Neural cell (in vitro differentiated cells): ENCODE measurements around the gene C14orf39. TPM values are rescaled to one million over a fixed set of nuclear protein-coding genes. Genes with fewer than 3 reads are reported as not detected.
A peak's percentile ranks its signal among the peaks of the same experiment; 100 is the strongest.

ENCODE experiments used
- H2AFZ ChIP-seq: fragments of 200-600, 300-800 bp; sonication (generic), shearing (Covaris generic); 2 replicates; pipeline ENCODE4 v1.6.0; 2014; ENCODE audit warnings: low read depth, mild to moderate bottlenecking, antibody characterized with exemption, low read length, moderate library complexity
- H3F3A ChIP-seq: fragments of 200-600 bp; shearing (Covaris generic); 2 replicates; pipeline ENCODE4 v1.6.1; 2016; ENCODE audit warnings: mild to moderate bottlenecking, moderate library complexity, mixed read lengths, antibody characterized with exemption, low read length; ENCODE audit not compliant: insufficient read depth, poor library complexity, severe bottlenecking
- H3K27ac ChIP-seq: fragments of 200-600, 300-800 bp; sonication (generic), shearing (Covaris generic); 2 replicates; pipeline ENCODE4 v1.5.1; 2014; ENCODE audit warnings: mild to moderate bottlenecking, low read length, moderate library complexity
- H3K27me3 ChIP-seq: fragments of 300-800, 200-600 bp; sonication (generic), shearing (Covaris generic); 2 replicates; pipeline ENCODE4 v1.6.0; 2014; ENCODE audit warnings: mild to moderate bottlenecking, low read depth, low read length, moderate library complexity; ENCODE audit not compliant: insufficient read depth
- H3K36me3 ChIP-seq: fragments of 300-800, 200-600 bp; sonication (generic), shearing (Covaris generic); 2 replicates; pipeline ENCODE4 v1.5.1; 2014; ENCODE audit warnings: mild to moderate bottlenecking, antibody characterized with exemption, low read length, moderate library complexity; ENCODE audit not compliant: insufficient read depth
- H3K4me2 ChIP-seq: fragments of 300-800, 200-600 bp; sonication (generic), shearing (Covaris generic); 2 replicates; pipeline ENCODE4 v1.6.0; 2014; ENCODE audit warnings: mild to moderate bottlenecking, low read length
- H3K4me3 ChIP-seq: fragments of 300-800, 200-600 bp; sonication (generic), shearing (Covaris generic); 2 replicates; pipeline ENCODE4 v1.5.1; 2014; ENCODE audit warnings: mild to moderate bottlenecking, low read length, moderate library complexity
- H3K79me2 ChIP-seq: fragments of 200-600 bp; shearing (Covaris generic); replicated peaks from 2 replicates; pipeline ENCODE4 v1.6.0; 2014; ENCODE audit warnings: mild to moderate bottlenecking, low read length, moderate library complexity; ENCODE audit not compliant: insufficient read depth
- H3K9ac ChIP-seq: fragments of 300-800, 200-600 bp; sonication (generic), shearing (Covaris generic); 2 replicates; pipeline ENCODE4 v1.6.1; 2016; ENCODE audit warnings: mild to moderate bottlenecking, low read length, mixed read lengths
- H3K9me2 ChIP-seq: fragments of 200-600 bp; shearing (Covaris generic); 2 replicates; pipeline ENCODE4 v1.6.1; 2016; ENCODE audit warnings: mild to moderate bottlenecking, low read length, mixed read lengths; ENCODE audit not compliant: insufficient read depth
- H3K9me3 ChIP-seq: fragments of 200-600, 300-800 bp; sonication (generic), shearing (Covaris generic); 2 replicates; pipeline ENCODE4 v1.6.1; 2016; ENCODE audit warnings: mild to moderate bottlenecking, mixed run types, low read length, moderate library complexity, mixed read lengths
- H4K20me1 ChIP-seq: fragments of 200-600 bp; shearing (Covaris generic); 2 replicates; pipeline ENCODE4 v1.6.1; 2016; ENCODE audit warnings: mild to moderate bottlenecking, mixed run types; ENCODE audit not compliant: insufficient read depth
- EP300 ChIP-seq: fragments of 450-650 bp; conservative IDR thresholded peaks from 2 replicates; pipeline ENCODE4 v1.6.1; 2014; ENCODE audit warnings: antibody characterized with exemption, mild to moderate bottlenecking, moderate library complexity; ENCODE audit not compliant: poor library complexity, severe bottlenecking
- EZH2 ChIP-seq: fragments of 200-600, 300-800 bp; shearing (Covaris generic), sonication (generic); IDR thresholded peaks from 2 replicates; pipeline ENCODE4 v1.6.1; 2014; ENCODE audit warnings: antibody characterized with exemption, low read length, borderline replicate concordance, mild to moderate bottlenecking; ENCODE audit not compliant: insufficient read depth, poor library complexity, severe bottlenecking
- MXI1 ChIP-seq: fragments of 450-650 bp; conservative IDR thresholded peaks from 2 replicates; pipeline ENCODE4 v1.6.1; 2014; ENCODE audit warnings: antibody characterized with exemption, mild to moderate bottlenecking; ENCODE audit not compliant: poor library complexity, severe bottlenecking
- POLR2AphosphoS5 ChIP-seq: IDR thresholded peaks from 2 replicates; pipeline ENCODE4 v1.6.1; 2012
- RAD21 ChIP-seq: fragments of 450-650 bp; conservative IDR thresholded peaks from 2 replicates; pipeline ENCODE4 v1.6.1; 2014; ENCODE audit warnings: antibody characterized with exemption, mild to moderate bottlenecking, moderate library complexity
- REST ChIP-seq: IDR thresholded peaks from 2 replicates; pipeline ENCODE4 v1.6.1; 2012; ENCODE audit warnings: borderline replicate concordance
- SMC3 ChIP-seq: fragments of 450-650 bp; conservative IDR thresholded peaks from 2 replicates; pipeline ENCODE4 v1.6.1; 2014; ENCODE audit warnings: antibody characterized with exemption, mild to moderate bottlenecking, moderate library complexity; ENCODE audit not compliant: poor library complexity
- TAF1 ChIP-seq: IDR thresholded peaks from 2 replicates; pipeline ENCODE4 v1.6.1; 2012; ENCODE audit warnings: low read depth
- polyA minus RNA-seq: library from RNA; depleted of rRNA, polyadenylated mRNA; stranded (reverse); fragments of >200 nt; gene quantifications from 2 replicates; pipeline ENCODE4 v1.2.3, GENCODE V29; 2014
- polyA plus RNA-seq: library from polyadenylated mRNA; depleted of rRNA; stranded (reverse); fragments of >200 nt; gene quantifications from 2 replicates; pipeline ENCODE4 v1.2.3, GENCODE V29; 2014
- TF ChIP-seq, protein P1 (sequence below): fragments of 450-650 bp; IDR thresholded peaks from 2 replicates; pipeline ENCODE4 v1.5.1; 2014; ENCODE audit warnings: antibody characterized with exemption, mild to moderate bottlenecking, moderate library complexity; ENCODE audit not compliant: poor library complexity, severe bottlenecking

C14orf39 gene, protein sequence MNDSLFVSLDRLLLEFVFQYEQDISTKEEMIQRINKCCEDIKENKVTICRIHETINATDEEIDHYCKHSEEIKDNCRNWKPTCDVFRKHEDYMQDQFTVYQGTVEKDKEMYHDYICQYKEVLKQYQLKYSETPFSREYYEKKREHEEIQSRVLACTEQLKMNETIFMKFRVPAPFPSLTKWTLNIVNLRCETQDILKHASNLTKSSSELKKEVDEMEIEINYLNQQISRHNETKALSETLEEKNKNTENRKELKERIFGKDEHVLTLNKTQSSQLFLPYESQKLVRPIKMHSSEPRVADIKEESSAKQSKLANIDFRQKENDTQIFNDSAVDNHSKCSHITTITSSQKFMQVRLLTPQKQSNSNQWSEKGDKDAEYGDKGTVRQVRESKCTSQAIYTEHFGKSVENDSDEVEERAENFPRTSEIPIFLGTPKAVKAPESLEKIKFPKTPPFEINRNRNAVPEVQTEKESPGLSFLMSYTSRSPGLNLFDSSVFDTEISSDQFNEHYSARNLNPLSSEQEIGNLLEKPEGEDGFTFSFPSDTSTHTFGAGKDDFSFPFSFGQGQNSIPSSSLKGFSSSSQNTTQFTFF
- polyA plus RNA-seq (0.12 TPM in 1 of 2 replicates, not detected in the other), polyA minus RNA-seq (not detected in 2 replicates)

DNA sequence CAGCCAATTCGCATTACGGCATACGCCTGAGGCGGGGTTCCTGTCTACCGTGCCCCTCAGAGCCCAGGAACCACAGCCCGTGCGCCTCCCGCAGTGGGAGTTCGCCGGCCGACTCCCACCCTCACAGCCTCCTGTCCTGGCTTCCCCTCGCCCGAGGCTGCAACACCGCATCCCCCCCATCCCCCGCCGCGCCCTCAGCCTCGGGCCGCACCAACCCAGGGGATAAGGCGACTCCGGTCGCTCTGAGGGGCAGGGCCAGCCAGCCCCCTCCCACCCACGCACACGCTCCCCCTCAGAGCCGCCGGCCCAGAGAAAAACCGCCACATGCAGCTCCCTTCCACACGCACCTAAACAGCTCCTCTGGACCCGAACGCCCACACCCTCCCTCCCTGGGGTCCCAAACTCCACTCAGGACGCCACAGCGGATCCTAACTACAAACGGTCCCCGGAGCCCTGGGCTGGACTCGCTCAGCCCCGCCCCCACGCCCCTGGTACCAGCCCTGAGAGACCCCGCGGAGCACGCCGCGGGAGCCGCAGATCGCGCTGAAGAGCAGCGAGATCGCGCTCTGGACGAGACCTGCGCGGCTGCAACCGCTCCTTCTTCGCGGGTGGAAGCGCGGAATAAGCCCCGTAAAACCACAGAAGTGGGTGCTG is at the start of gene C14orf39:
C14orf39 (minus strand) TSS at position 466 of the 654 bp plus-strand sequence. CDS start 985 bp downstream, outside the sequence.
- Histone ChIP-seq H3K4me2 (peak within 1 kb of the TSS; percentile 8), H3K9ac (peak within 1 kb of the TSS; percentile 52), H3K79me2 (no peaks in the 10 kb centered on the region), H3K4me3 (peak within 1 kb of the TSS; percentile 67), H3K27ac (no peak within 1 kb of the TSS), H3F3A (no peaks in the 10 kb centered on the region), H3K9me2 (no peaks in the 10 kb centered on the region), H3K27me3 (peaks cover 57% of the 10 kb centered on the region), H3K36me3 (no peaks in the 10 kb centered on the region), H2AFZ (peak within 1 kb of the TSS; percentile 48), H4K20me1 (no peaks in the 10 kb centered on the region), H3K9me3 (no peaks in the 10 kb centered on the region)
- no peak for TF ChIP-seq EP300
- TF ChIP-seq POLR2AphosphoS5: peak; percentile 6
- no peak for TF ChIP-seq REST

DNA sequence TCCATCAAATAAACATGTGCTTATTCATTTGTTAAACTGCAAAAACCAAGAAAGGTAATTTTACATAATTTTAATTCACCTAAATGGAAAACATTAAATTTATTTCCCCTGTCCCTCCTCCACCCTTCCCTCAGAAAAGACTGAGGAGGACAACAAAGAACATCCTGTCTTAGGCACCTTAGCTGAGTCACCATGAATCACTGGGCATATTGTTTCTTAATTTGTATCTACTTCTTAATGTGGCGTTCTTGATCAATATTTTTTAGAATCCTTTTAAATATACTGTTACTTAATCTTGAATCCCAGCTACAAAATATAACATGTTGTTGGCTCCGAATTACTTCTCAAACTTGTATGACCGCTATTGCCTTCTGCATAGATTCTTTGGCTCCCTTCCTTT is 46.6 kb upstream of the C14orf39 start:
- H3K4me3 ChIP-seq: no peak overlapping the region
- H3K27ac ChIP-seq: no peak overlapping the region
- no peaks in the 10 kb centered on the region for H4K20me1 ChIP-seq
- no peak overlapping the region for H3K9ac ChIP-seq
- H3K36me3 ChIP-seq: no peaks in the 10 kb centered on the region
- no peak overlapping the region for H2AFZ ChIP-seq
- H3F3A ChIP-seq: no peaks in the 10 kb centered on the region
- H3K4me2 ChIP-seq: no peak overlapping the region
- H3K79me2 ChIP-seq: no peaks in the 10 kb centered on the region
- H3K9me3 ChIP-seq: no peaks in the 10 kb centered on the region
- H3K9me2 ChIP-seq: no peaks in the 10 kb centered on the region
- TF ChIP-seq SMC3: no peak
- TF ChIP-seq MXI1: no peak
- no peak for TF ChIP-seq RAD21
- TF ChIP-seq, protein P1, sequence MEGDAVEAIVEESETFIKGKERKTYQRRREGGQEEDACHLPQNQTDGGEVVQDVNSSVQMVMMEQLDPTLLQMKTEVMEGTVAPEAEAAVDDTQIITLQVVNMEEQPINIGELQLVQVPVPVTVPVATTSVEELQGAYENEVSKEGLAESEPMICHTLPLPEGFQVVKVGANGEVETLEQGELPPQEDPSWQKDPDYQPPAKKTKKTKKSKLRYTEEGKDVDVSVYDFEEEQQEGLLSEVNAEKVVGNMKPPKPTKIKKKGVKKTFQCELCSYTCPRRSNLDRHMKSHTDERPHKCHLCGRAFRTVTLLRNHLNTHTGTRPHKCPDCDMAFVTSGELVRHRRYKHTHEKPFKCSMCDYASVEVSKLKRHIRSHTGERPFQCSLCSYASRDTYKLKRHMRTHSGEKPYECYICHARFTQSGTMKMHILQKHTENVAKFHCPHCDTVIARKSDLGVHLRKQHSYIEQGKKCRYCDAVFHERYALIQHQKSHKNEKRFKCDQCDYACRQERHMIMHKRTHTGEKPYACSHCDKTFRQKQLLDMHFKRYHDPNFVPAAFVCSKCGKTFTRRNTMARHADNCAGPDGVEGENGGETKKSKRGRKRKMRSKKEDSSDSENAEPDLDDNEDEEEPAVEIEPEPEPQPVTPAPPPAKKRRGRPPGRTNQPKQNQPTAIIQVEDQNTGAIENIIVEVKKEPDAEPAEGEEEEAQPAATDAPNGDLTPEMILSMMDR: no peak
- TF ChIP-seq EP300: no peak
- no peak for TF ChIP-seq POLR2AphosphoS5
- TF ChIP-seq REST: no peak
- TF ChIP-seq TAF1: no peak
- TF ChIP-seq EZH2: no peak
- H3K27me3 ChIP-seq: no peaks in the 10 kb centered on the region
